HepG2 (cell line): ENCODE results near the gene TMEM231. TPM values are rescaled to one million over a fixed set of nuclear protein-coding genes. Genes with fewer than 3 reads are reported as not detected.

Source experiments
- PRDM15 ChIP-seq: sonication (generic); formaldehyde crosslinking; IDR thresholded peaks from 2 replicates; pipeline ENCODE4 v1.4.0; 2020; ENCODE audit warnings: missing genetic modification reagents
- PRDM4 ChIP-seq: sonication (generic); formaldehyde crosslinking; IDR thresholded peaks from 2 replicates; pipeline ENCODE4 v1.9.0; 2021; ENCODE audit warnings: missing genetic modification reagents, borderline replicate concordance
- SIN3B ChIP-seq: fragments of 150-350 bp; IDR thresholded peaks from 2 replicates; pipeline ENCODE4 v1.6.1; 2014; ENCODE audit warnings: low read length
- TEF ChIP-seq: sonication (generic); formaldehyde crosslinking; IDR thresholded peaks from 2 replicates; pipeline ENCODE4 v1.5.0; 2020; ENCODE audit warnings: missing genetic modification reagents
- polyA plus RNA-seq, 8 experiments: library from polyadenylated mRNA; depleted of rRNA in 3 of 8; stranded (reverse) in 7 of 8; unstranded in 1 of 8; fragments of >200 nt; fragmentation: Illumina TruSeq in 4 of 8; extraction: Trizol in 4 of 8; gene quantifications; 2 replicates each; pipeline versions ENCODE4 v1.2.1 to v1.2.3, GENCODE V29; 2011 to 2016; ENCODE audit warnings: low read depth in 4 of 8, missing spikeins in 1 of 8, mixed read lengths in 1 of 8; ENCODE audit not compliant: insufficient read depth in 1 of 8
- total RNA-seq, 5 experiments: library from RNA; depleted of rRNA; stranded (reverse); fragments of >200 nt; fragmentation: Illumina TruSeq; extraction: Trizol; gene quantifications; 2 replicates each; pipeline ENCODE4 v1.2.3, GENCODE V29; 2016; ENCODE audit warnings: low read depth in 1 of 5

The TMEM231 gene
- total and polyA plus RNA-seq, 2 of the 13 experiments (the other 11 are each of a cell fraction or from before 2014, with no cell fraction given): 3.5 to 7.4 TPM

- TF ChIP-seq PRDM4 (CRISPR knock-in tag) (no peak), TEF (CRISPR knock-in tag) (no peak), SIN3B (no peak), PRDM15 (CRISPR knock-in tag) (no peak)
These were observed 10.1 kb upstream of the TMEM231 start, which contains the start of gene GABARAPL2 (continued) for GRCh38 chr16:75566040-75566757.
